Mononuclear cell (primary cell): Measurements from ENCODE around the gene USP9X. TPM values are rescaled to one million over a fixed set of nuclear protein-coding genes. Genes with fewer than 3 reads are reported as not detected.

Experiments
- H3K27me3 ChIP-seq: 2 replicates; pipeline ENCODE4 v1.6.0; 2011; ENCODE audit warnings: low read length, control low read depth; ENCODE audit not compliant: insufficient read depth
- H3K4me1 ChIP-seq: 2 replicates; pipeline ENCODE4 v1.5.1; 2011; ENCODE audit warnings: mild to moderate bottlenecking, low read length, control low read depth; ENCODE audit not compliant: insufficient read depth
- H3K4me3 ChIP-seq: 2 replicates; pipeline ENCODE4 v1.5.1; 2011; ENCODE audit warnings: mild to moderate bottlenecking, low read length, moderate library complexity
- H3K9me3 ChIP-seq: 2 replicates; pipeline ENCODE4 v1.5.1; 2011; ENCODE audit warnings: low read depth, mild to moderate bottlenecking, control low read depth, low read length
- total RNA-seq: library from RNA; depleted of rRNA; stranded (reverse); fragments of >200 nt; gene quantifications from one replicate; pipeline ENCODE4 v1.2.3, GENCODE V29; 2012

The USP9X gene
- total RNA-seq, 1 donor = 183 TPM

DNA sequence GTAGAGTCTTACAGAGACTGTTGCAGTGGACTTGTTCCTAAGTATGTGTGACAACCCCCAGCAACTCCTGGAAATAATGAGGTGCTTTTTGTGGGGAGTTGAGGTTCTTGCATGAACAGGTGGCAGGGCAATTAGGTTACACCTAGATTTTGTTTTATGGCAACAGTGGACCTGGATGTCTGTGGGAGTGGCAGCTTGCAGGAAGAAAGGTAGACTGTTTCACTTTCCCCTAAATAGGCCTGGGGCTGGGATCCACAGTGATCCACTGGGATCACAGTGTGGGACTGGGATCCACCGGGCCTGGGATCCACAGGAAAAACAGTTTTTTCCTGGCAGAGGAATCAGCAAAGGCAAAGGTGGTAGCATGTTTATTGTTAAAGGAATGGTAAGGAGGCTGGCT, 18.3 kb upstream of the USP9X start:
- no peaks in the 10 kb centered on the region for H3K9me3 ChIP-seq
- no peaks in the 10 kb centered on the region for H3K4me1 ChIP-seq
- no peaks in the 10 kb centered on the region for H3K27me3 ChIP-seq
- no peak overlapping the region for H3K4me3 ChIP-seq

GRCh38 chrX:41067721-41068120, 17.5 kb upstream of the USP9X start:
- H3K4me3 ChIP-seq = no peak overlapping the region
- H3K9me3 ChIP-seq = no peaks in the 10 kb centered on the region
- H3K4me1 ChIP-seq = no peaks in the 10 kb centered on the region
- H3K27me3 ChIP-seq = no peaks in the 10 kb centered on the region

GRCh38 chrX:41076742-41077141, 8.5 kb upstream of the USP9X start:
- H3K4me3 ChIP-seq = no peak overlapping the region

GRCh38 chrX:41081821-41082220, 3.4 kb upstream of the USP9X start:
- no peaks in the 10 kb centered on the region for H3K4me1 ChIP-seq
- H3K9me3 ChIP-seq = no peaks in the 10 kb centered on the region
- H3K27me3 ChIP-seq = no peaks in the 10 kb centered on the region

More at GRCh38 chrX:41076742-41077141, 8.5 kb upstream of the USP9X start:
- Histone ChIP-seq H3K27me3 (no peaks in the 10 kb centered on the region), H3K9me3 (no peaks in the 10 kb centered on the region), H3K4me1 (no peaks in the 10 kb centered on the region)

GRCh38 chrX:41082783-41083182, 2.5 kb upstream of the USP9X start:
- Histone ChIP-seq H3K4me3 (no peak overlapping the region), H3K4me1 (peaks cover 2% of the 10 kb centered on the region), H3K9me3 (no peaks in the 10 kb centered on the region), H3K27me3 (no peaks in the 10 kb centered on the region)

More at GRCh38 chrX:41081821-41082220, 3.4 kb upstream of the USP9X start:
- H3K4me3 ChIP-seq = no peak overlapping the region

GRCh38 chrX:41084044-41084892, 977 bp upstream of the USP9X start:
- Histone ChIP-seq H3K4me1 (peaks cover 12% of the 10 kb centered on the region), H3K4me3 (peak overlapping the region; percentile 72), H3K27me3 (no peaks in the 10 kb centered on the region), H3K9me3 (no peaks in the 10 kb centered on the region)

DNA sequence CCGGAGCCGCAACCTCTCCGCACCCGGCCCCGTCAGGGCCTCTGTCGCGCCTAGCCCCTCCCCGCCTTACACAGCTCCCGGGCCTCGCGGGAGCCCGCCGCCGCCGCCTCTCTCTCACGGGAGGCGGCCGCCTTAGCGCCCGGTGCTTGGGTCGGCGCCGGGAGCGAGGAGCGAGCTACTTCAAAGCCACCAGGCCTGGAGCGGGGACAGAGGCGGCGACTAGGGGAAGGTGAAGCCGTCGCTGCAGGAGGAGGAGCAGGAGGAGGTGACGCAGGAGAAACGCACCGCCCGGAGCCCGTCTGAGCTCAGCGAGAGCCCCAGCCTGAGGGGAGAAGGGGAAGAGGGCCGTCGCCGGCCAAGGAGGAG, 250 bp downstream of the USP9X start:
- Histone ChIP-seq H3K4me1 (peaks cover 19% of the 10 kb centered on the region), H3K27me3 (no peaks in the 10 kb centered on the region), H3K4me3 (peak overlapping the region; percentile 72), H3K9me3 (no peaks in the 10 kb centered on the region)

DNA sequence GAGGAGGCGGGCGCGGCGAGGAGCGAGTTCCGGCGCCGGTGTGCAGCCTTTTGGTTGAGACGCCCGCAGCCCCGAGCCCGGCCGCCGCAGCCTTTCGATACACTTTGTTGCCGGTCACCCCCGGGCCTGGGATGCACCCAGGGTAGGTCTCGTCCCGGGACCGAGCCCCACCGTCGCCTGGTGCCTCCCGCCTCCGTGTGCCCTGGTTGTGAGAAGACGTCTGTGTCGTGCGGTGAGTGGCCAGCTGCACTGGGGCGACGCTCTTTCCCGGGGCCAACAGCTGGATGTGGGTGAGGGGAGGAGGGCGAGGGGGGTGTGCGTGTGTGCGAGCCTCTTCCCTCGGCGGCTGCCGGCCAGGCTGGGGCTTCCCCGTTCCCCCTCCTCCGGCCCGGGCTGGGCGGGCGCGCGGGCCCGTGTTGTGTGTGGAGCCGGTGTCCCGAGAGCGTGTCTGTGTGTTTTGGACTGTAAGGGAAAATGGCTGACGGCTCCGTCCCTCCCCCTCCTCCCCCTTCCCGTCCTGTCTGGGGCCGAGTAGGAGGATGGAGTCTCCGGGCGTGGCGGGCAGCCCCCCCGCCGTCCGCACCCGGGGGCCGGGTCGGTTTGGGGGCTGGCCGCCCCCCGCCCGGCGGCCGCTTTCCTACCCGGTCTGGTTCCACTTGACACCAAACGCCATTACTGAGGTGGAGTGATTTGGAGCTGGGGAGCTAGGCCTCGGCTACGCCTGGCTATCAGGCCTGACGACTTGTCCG, 807 bp downstream of the USP9X start:
- H3K4me3 ChIP-seq = peak overlapping the region; percentile 72
- H3K27me3 ChIP-seq = no peaks in the 10 kb centered on the region
- H3K4me1 ChIP-seq = peaks cover 19% of the 10 kb centered on the region
- H3K9me3 ChIP-seq = no peaks in the 10 kb centered on the region

GRCh38 chrX:41086627-41086932, 1.3 kb downstream of the USP9X start:
- peak overlapping the region; percentile 72 for H3K4me3 ChIP-seq
- H3K9me3 ChIP-seq = no peaks in the 10 kb centered on the region
- no peaks in the 10 kb centered on the region for H3K27me3 ChIP-seq
- H3K4me1 ChIP-seq = peaks cover 19% of the 10 kb centered on the region

DNA sequence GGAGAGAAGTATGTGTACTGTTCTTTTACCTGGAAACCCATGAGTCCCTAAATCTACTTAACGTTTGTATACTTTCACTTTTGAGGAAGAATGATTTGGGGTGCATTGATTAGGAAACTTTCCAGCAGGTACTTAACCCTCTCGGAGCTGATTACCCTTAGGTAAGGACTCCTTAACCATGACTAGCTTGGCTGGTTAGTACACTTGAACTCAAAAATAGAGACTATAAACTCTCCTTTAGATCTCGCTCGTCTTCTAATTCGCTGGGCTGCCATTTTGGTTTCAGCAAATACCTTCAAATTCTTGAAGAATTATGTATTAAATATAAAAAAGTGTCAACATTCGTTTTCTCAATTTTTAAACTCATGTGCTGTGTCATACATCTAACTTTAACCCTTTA, 2.0 kb downstream of the USP9X start:
- peak overlapping the region; percentile 72 for H3K4me3 ChIP-seq
- H3K4me1 ChIP-seq = peaks cover 23% of the 10 kb centered on the region
- no peaks in the 10 kb centered on the region for H3K27me3 ChIP-seq
- H3K9me3 ChIP-seq = no peaks in the 10 kb centered on the region

- Histone ChIP-seq H3K4me3 (no peak overlapping the region), H3K9me3 (no peaks in the 10 kb centered on the region), H3K27me3 (no peaks in the 10 kb centered on the region), H3K4me1 (peaks cover 46% of the 10 kb centered on the region)
These were observed 5.5 kb downstream of the USP9X start for GRCh38 chrX:41090568-41091238.

DNA sequence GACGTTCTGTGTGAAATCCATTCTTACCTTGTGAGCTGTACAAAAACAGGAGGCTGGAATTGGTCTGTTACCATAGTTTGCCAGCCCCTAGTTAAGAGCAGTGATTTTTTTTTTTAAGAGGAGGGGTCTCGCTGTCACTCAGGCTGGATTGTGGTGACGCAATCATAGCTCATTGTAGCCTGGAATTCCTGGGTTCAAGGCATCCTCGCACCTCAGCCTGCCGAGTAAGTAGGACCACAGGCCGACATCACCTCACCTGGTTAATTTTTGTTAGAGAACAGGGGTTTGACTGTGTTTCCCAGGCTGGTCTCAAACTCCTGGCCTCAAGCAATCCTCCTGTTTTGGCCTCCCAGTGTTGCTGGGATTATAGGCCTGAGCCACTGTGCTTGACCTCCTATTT, 7.5 kb downstream of the USP9X start:
- Histone ChIP-seq H3K4me3 (no peak overlapping the region), H3K9me3 (no peaks in the 10 kb centered on the region), H3K4me1 (peaks cover 53% of the 10 kb centered on the region)

DNA sequence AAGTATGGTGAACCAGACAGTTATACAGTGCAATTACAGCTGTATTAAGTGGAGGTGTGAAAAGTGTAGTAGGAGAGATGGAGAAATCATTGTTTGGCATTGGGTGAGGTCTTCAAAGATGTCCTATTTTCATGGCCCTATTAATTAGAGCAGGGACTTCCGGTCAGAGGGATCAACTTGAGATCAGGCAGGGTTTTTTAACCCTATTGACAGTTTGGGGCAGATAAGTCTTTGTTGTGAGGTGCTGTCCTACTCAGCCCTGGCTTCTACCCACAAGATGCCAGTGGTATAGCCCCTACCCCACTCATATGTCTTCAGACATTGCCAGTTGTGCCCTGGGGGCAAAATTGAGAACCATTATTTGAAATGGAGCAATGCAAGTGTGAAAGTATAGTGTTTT, 9.9 kb downstream of the USP9X start:
- no peak overlapping the region for H3K4me3 ChIP-seq
- no peaks in the 10 kb centered on the region for H3K27me3 ChIP-seq
- H3K9me3 ChIP-seq = no peaks in the 10 kb centered on the region
- H3K4me1 ChIP-seq = peaks cover 36% of the 10 kb centered on the region

More for the DNA sequence above, 7.5 kb downstream of the USP9X start:
- H3K27me3 ChIP-seq = no peaks in the 10 kb centered on the region

DNA sequence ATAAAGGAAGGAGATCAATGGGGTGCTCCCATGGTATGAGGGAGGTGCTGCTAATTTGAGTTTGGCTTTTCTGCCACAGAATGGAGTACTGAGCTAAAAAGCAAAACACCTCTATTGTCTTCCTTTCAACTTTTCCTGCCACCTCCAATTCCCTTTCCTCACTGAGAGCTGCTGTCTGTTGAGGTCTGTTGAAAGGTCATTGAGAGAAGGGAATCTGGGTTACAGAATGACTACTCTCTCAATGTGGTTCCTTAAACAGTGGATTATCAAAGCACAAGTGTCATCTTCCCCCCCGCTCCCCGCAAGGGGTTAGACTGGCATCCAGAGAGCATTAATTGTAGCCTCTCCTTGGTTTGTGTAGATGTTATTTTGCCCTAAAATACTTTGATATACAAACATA, 10.7 kb downstream of the USP9X start:
- Histone ChIP-seq H3K9me3 (no peaks in the 10 kb centered on the region), H3K27me3 (no peaks in the 10 kb centered on the region), H3K4me1 (peaks cover 36% of the 10 kb centered on the region), H3K4me3 (no peak overlapping the region)

GRCh38 chrX:41096339-41096955, 11.2 kb downstream of the USP9X start:
- Histone ChIP-seq H3K9me3 (no peaks in the 10 kb centered on the region), H3K4me3 (no peak overlapping the region), H3K27me3 (no peaks in the 10 kb centered on the region), H3K4me1 (peaks cover 36% of the 10 kb centered on the region)
